ENCODE results near the gene KERA. TPM values are rescaled to one million over a fixed set of nuclear protein-coding genes. Genes with fewer than 3 reads are reported as not detected.

Gene KERA
- total and polyA plus RNA-seq, 2 of the 4 experiments (the other 2 are of a cell fraction) = not detected

- TF ChIP-seq CEBPB (IDR thresholded peaks at IDR 0.05; ENCODE audit: low read depth, low read length) (no peak), USF2 (IDR thresholded peaks at IDR 0.05; ENCODE audit: low read depth, low read length) (no peak), MAZ (IDR thresholded peaks at IDR 0.05; ENCODE audit: borderline replicate concordance, low read depth, low read length) (no peak)
- ChIA-PET POLR2A (ENCODE audit: unreplicated experiment) (no interaction called here), CTCF (no interaction called here)
- H2BK15ac ChIP-seq (ENCODE audit: low read depth, low read length) = no peak overlapping the region
- H3K18ac ChIP-seq (ENCODE audit: low read depth, low read length) = no peak overlapping the region
- H4K91ac ChIP-seq (ENCODE audit: insufficient read depth, low read depth, low read length) = no peak overlapping the region
- H3K9me1 ChIP-seq (ENCODE audit: insufficient read depth, low read length) = no peaks in the 10 kb centered on the region
- intact Hi-C loops (cut with micrococcal nuclease) = no loop called here
- no peak overlapping the region for H2BK20ac ChIP-seq (ENCODE audit: low read depth, low read length)
- H3K9me3 ChIP-seq (ENCODE audit: control insufficient read depth, insufficient read depth, low read length) = no peaks in the 10 kb centered on the region
- no peak overlapping the region for H2BK5ac ChIP-seq (ENCODE audit: low read depth, low read length, poor library complexity, severe bottlenecking)
- H3K4me3 ChIP-seq (ENCODE audit: insufficient read depth, low read depth, low read length) = no peak overlapping the region
- dilution Hi-C loops (cut with HindIII; ENCODE audit: low sequenced_read_pairs, unreplicated experiment) = no loop called here
- no peak overlapping the region for H3K27ac ChIP-seq (ENCODE audit: insufficient read depth, low read length)
- H3K4me1 ChIP-seq (ENCODE audit: control insufficient read depth, insufficient read depth, low read length) = no peaks in the 10 kb centered on the region
- in situ Hi-C loops (cut with MboI; ENCODE audit: low sequenced_read_pairs) = no loop called here
- ATAC-seq (ENCODE audit: low read depth) = peak; percentile 54; the same call in 1 of the 2 replicates
- H3K27me3 ChIP-seq (ENCODE audit: control insufficient read depth, insufficient read depth, low read length) = no peaks in the 10 kb centered on the region
- no CpG with 5 or more reads among the region's 3 CpGs for WGBS, 2 experiments (ENCODE audit: extremely low coverage in 2 of 2, insufficient read length in 1 of 2)
- no TSS peak for BruUV-seq (replicated peaks)
- no peak overlapping the region for H4K5ac ChIP-seq (ENCODE audit: low read depth, low read length)
- no peak overlapping the region for H2BK120ac ChIP-seq (ENCODE audit: low read depth, low read length)
- H3K36me3 ChIP-seq (ENCODE audit: control insufficient read depth, insufficient read depth, low read length) = no peaks in the 10 kb centered on the region
- no peaks in the 10 kb centered on the region for H3K79me1 ChIP-seq (ENCODE audit: low read depth in 1 of 2, low read length in 2 of 2)
- H2AFZ ChIP-seq (replicated peaks; ENCODE audit: low read length, poor library complexity) = no peak overlapping the region
- no peak overlapping the region for H3K4me2 ChIP-seq (ENCODE audit: low read depth, low read length)
- no peak overlapping the region for H2AK5ac ChIP-seq (ENCODE audit: low read depth, low read length)
- H3K14ac ChIP-seq (replicated peaks; ENCODE audit: low read depth, low read length) = no peak overlapping the region
- H3K56ac ChIP-seq (ENCODE audit: extremely low read depth, insufficient read depth, low read length) = no peak overlapping the region
- H4K20me1 ChIP-seq (ENCODE audit: insufficient read depth, low read length) = no peaks in the 10 kb centered on the region
- no peak overlapping the region for H3K23ac ChIP-seq (ENCODE audit: low read depth, low read length)
- no peak overlapping the region for H3K9ac ChIP-seq (ENCODE audit: low read depth, low read length)
- no peak overlapping the region for H4K8ac ChIP-seq (ENCODE audit: low read depth in 2 of 2, low read length in 2 of 2)
- DNase-seq = peak; percentile 11
- H3K4ac ChIP-seq (ENCODE audit: low read depth, low read length) = no peak overlapping the region
- H2AK9ac ChIP-seq (replicated peaks; ENCODE audit: low read depth, low read length, poor library complexity) = no peak overlapping the region
Measured at GRCh38 chr12:91065396-91065795, 7.6 kb upstream of the KERA start.

Measured in IMR-90 (cell line).